Stimulated activated CD4-positive, alpha-beta T cell treated with anti-CD3 and anti-CD28 coated beads, TNF-alpha, amount 100 ng/mL, for 4 hours (primary cell): ENCODE measurements around the gene WSCD1.

Experiments used
- DNase-seq, 3 experiments: peaks; one replicate each; pipeline ENCODE4 v3.0.0-alpha.2; 2020; ENCODE audit warnings: low read depth in 3 of 3

The WSCD1 gene

GRCh38 chr17:6159541-6160231, 89.5 kb downstream of the WSCD1 start:
- DNase-seq = no peak

- DNase-seq = no peak
Measured at GRCh38 chr17:6160232-6160555, 90.0 kb downstream of the WSCD1 start.

GRCh38 chr17:6160911-6161855, 91.0 kb downstream of the WSCD1 start:
- DNase-seq = no peak

GRCh38 chr17:6162216-6162615, 92.0 kb downstream of the WSCD1 start:
- DNase-seq = no peak

- no peak for DNase-seq
Measured at GRCh38 chr17:6162892-6163291, 92.7 kb downstream of the WSCD1 start.

GRCh38 chr17:6163612-6164333, 93.6 kb downstream of the WSCD1 start:
- DNase-seq = no peak

GRCh38 chr17:6164996-6165395, 94.8 kb downstream of the WSCD1 start:
- DNase-seq = no peak

GRCh38 chr17:6165806-6166205, 95.6 kb downstream of the WSCD1 start:
- no peak for DNase-seq

GRCh38 chr17:6166492-6167179, 96.5 kb downstream of the WSCD1 start:
- DNase-seq = no peak

GRCh38 chr17:6168296-6168695, 98.1 kb downstream of the WSCD1 start:
- DNase-seq = no peak

GRCh38 chr17:6170349-6170748, 100.2 kb downstream of the WSCD1 start:
- DNase-seq = no peak

GRCh38 chr17:6172642-6173330, 102.6 kb downstream of the WSCD1 start:
- no peak for DNase-seq

- DNase-seq = no peak
Measured at GRCh38 chr17:6173653-6174052, 103.5 kb downstream of the WSCD1 start.
